Loucy (cell line): ENCODE results near the gene KLF18.
"Not testable (repeated sequence)": the region's sequence is repeated elsewhere in the genome, so short reads cannot be mapped to it uniquely, and the experiment has no call there.

Experiments used
- H2AFZ ChIP-seq: fragments of 200-600 bp; sonication (generic); 2 replicates; pipeline ENCODE4 v1.6.0; 2016; ENCODE audit warnings: antibody characterized with exemption, mild to moderate bottlenecking, low read length, moderate library complexity
- H3F3A ChIP-seq: fragments of 200-600 bp; 2 replicates; pipeline ENCODE4 v1.6.0; 2016; ENCODE audit warnings: antibody characterized with exemption, low read depth, mild to moderate bottlenecking
- H3K27me3 ChIP-seq: fragments of 200-600 bp; sonication (generic); 2 replicates; pipeline ENCODE4 v1.6.1; 2014; ENCODE audit warnings: low read length, mild to moderate bottlenecking; ENCODE audit not compliant: insufficient read depth, poor library complexity, severe bottlenecking
- H3K36me3 ChIP-seq: fragments of 200-600 bp; sonication (generic); 2 replicates; pipeline ENCODE4 v1.6.1; 2016; ENCODE audit warnings: low read length; ENCODE audit not compliant: insufficient read depth
- H3K4me1 ChIP-seq: fragments of 200-600 bp; sonication (generic); 2 replicates; pipeline ENCODE4 v1.5.1; 2014; ENCODE audit warnings: low read length, mild to moderate bottlenecking; ENCODE audit not compliant: insufficient read depth, poor library complexity, severe bottlenecking
- H3K4me2 ChIP-seq: fragments of 200-600 bp; sonication (generic); 2 replicates; pipeline ENCODE4 v1.6.0; 2014; ENCODE audit warnings: antibody characterized with exemption, low read length, low read depth, mild to moderate bottlenecking; ENCODE audit not compliant: poor library complexity, severe bottlenecking
- H3K4me3 ChIP-seq: fragments of 200-600 bp; sonication (generic); 2 replicates; pipeline ENCODE4 v1.5.1; 2014; ENCODE audit warnings: low read length, mild to moderate bottlenecking, mixed read lengths; ENCODE audit not compliant: poor library complexity, severe bottlenecking
- H3K79me2 ChIP-seq: fragments of 200-600 bp; sonication (generic); 2 replicates; pipeline ENCODE4 v1.6.1; 2014; ENCODE audit warnings: low read length; ENCODE audit not compliant: insufficient read depth
- H3K9ac ChIP-seq: fragments of 200-600 bp; sonication (generic); 2 replicates; pipeline ENCODE4 v1.6.0; 2014; ENCODE audit warnings: mild to moderate bottlenecking, low read depth, low read length, moderate library complexity; ENCODE audit not compliant: poor library complexity, severe bottlenecking
- H3K9me2 ChIP-seq: fragments of 200-600 bp; sonication (generic); replicated peaks from 2 replicates; pipeline ENCODE4 v1.6.1; 2016; ENCODE audit warnings: low read depth, low read length, mixed read lengths
- H3K9me3 ChIP-seq: fragments of 200-600 bp; sonication (generic); 2 replicates; pipeline ENCODE4 v1.6.1; 2014; ENCODE audit warnings: mild to moderate bottlenecking, antibody characterized with exemption, low read length, low read depth; ENCODE audit not compliant: insufficient read depth
- H4K20me1 ChIP-seq: fragments of 200-600 bp; sonication (generic); 2 replicates; pipeline ENCODE4 v1.6.0; 2014; ENCODE audit warnings: antibody characterized with exemption, low read length, mild to moderate bottlenecking; ENCODE audit not compliant: insufficient read depth, poor library complexity, severe bottlenecking
- EZH2phosphoT487 ChIP-seq: fragments of 200-600 bp; IDR thresholded peaks from 2 replicates; pipeline ENCODE4 v1.6.1; 2018; ENCODE audit warnings: antibody characterized with exemption, mild to moderate bottlenecking, moderate library complexity, borderline replicate concordance
- TF ChIP-seq, protein P1 (sequence below): fragments of 200-600 bp; sonication (generic); conservative IDR thresholded peaks from 2 replicates; pipeline ENCODE4 v1.5.1; 2014; ENCODE audit warnings: mild to moderate bottlenecking, antibody characterized with exemption, low read length

KLF18 gene

DNA sequence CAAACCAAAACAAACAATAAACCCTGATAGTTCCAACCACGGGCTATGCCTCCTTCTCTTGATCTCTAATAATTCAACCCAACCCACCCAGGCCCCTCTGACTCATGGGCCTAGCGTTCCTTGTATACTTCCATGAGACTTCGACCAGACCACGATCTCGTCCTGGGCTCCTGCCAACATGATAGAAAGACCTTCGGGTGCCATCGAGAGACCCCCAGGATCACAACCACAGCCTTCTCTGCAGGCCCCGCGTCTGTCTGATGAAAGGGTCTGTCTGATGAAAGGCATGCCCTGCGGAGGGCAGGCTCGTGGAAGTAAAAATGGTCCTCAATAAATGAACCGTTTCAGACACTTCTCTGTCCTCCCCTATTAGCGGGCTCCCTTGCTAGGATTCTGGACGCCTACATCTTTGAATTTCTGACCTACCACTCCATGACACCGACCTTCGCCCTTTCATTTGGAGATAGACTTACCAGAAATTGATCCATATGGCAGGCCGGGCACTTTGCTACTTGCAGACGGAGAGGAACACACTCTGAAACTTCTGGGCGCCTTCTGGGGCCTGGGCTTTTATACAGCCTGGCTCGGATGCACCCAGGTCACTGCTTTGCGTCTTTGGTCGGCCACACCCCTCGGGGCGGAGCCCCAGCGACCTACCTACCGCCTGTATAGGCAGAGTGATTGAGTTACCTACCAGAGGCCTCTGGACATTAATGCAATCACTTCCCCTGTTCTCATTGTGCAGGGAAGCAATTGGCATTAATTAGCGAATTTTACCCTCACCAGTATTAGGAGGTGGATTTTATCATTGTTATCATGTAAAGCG is 5.3 kb upstream of the KLF18 start:
- peaks cover 10% of the 10 kb centered on the region; the same call in 1 of the 2 replicates for H3K9me3 ChIP-seq
- H3K9ac ChIP-seq = no peak overlapping the region
- no peaks in the 10 kb centered on the region for H3K36me3 ChIP-seq
- no peaks in the 10 kb centered on the region for H3F3A ChIP-seq
- H3K9me2 ChIP-seq = no peaks in the 10 kb centered on the region
- no peak overlapping the region for H2AFZ ChIP-seq
- H3K27me3 ChIP-seq = peaks cover 8% of the 10 kb centered on the region
- H3K4me3 ChIP-seq = no peak overlapping the region
- H3K4me2 ChIP-seq = no peak overlapping the region
- no peaks in the 10 kb centered on the region for H3K79me2 ChIP-seq
- H4K20me1 ChIP-seq = no peaks in the 10 kb centered on the region
- TF ChIP-seq, protein P1, sequence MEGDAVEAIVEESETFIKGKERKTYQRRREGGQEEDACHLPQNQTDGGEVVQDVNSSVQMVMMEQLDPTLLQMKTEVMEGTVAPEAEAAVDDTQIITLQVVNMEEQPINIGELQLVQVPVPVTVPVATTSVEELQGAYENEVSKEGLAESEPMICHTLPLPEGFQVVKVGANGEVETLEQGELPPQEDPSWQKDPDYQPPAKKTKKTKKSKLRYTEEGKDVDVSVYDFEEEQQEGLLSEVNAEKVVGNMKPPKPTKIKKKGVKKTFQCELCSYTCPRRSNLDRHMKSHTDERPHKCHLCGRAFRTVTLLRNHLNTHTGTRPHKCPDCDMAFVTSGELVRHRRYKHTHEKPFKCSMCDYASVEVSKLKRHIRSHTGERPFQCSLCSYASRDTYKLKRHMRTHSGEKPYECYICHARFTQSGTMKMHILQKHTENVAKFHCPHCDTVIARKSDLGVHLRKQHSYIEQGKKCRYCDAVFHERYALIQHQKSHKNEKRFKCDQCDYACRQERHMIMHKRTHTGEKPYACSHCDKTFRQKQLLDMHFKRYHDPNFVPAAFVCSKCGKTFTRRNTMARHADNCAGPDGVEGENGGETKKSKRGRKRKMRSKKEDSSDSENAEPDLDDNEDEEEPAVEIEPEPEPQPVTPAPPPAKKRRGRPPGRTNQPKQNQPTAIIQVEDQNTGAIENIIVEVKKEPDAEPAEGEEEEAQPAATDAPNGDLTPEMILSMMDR = no peak
- TF ChIP-seq EZH2phosphoT487 = no peak
- H3K4me1 ChIP-seq = no peaks in the 10 kb centered on the region

DNA sequence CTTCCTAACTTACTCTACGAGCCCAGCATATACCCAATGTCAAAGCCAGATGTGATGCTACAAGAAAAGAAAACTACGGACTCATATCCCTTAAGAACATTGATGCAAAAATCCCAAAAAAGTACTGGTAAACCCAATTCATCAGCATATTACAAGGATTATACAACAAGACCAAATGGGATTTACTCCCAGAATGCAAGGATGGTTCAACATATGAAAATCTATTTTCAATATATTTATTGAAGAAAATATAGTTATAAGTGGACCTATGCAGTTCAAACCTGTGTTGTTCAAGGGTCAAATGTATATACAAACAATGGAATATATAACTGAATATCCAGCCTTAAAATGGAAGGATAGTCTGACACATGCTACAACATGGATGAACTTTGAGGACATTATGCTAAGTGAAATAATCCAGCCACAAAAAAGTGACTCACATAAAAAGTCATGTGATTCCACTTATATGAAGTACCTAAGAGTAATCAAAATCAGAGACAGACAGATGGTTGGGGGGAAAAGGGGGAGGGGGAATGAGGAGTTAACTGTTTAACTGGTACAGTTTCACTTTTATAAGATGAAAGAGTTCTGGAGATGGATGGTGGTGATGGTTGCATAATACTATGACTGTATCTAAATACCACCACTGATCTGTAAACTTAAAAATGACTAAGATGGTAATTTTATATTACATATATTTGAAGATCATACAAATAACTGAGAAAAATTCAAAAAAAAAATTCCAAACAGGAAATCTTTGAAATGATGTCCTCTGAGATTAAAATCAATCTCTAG is 3.7 kb upstream of the KLF18 start:
- H3F3A ChIP-seq = no peaks in the 10 kb centered on the region
- H3K4me3 ChIP-seq = no peak overlapping the region
- no peak overlapping the region for H2AFZ ChIP-seq
- no peak overlapping the region for H3K9ac ChIP-seq
- no peaks in the 10 kb centered on the region for H3K36me3 ChIP-seq
- H3K9me2 ChIP-seq = no peaks in the 10 kb centered on the region
- no peak overlapping the region for H3K4me2 ChIP-seq
- H3K9me3 ChIP-seq = peaks cover 10% of the 10 kb centered on the region; the same call in 1 of the 2 replicates
- H3K27me3 ChIP-seq = no peaks in the 10 kb centered on the region
- TF ChIP-seq EZH2phosphoT487 = no peak
- TF ChIP-seq, protein P1 = no peak
- H3K79me2 ChIP-seq = no peaks in the 10 kb centered on the region
- no peaks in the 10 kb centered on the region for H4K20me1 ChIP-seq
- H3K4me1 ChIP-seq = no peaks in the 10 kb centered on the region

DNA sequence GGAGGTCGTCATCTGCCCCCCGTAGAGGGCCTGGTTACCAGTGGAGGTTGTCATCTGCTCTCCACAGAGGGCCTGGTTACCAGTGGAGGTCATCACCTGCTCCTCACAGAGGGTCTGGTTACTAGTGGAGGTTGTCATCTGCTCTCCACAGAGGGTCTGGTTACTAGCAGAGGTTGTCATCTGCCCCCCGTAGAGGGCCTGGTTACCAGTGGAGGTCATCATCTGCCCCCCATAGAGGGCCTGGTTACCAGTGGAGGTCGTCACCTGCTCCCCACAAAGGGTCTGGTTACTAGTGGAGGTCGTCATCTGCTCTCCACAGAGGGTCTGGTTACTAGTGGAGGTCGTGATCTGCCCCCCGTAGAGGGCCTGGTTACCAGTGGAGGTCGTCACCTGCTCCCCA is 1.9 kb downstream of the KLF18 start:
- not testable (repeated sequence) for H3K4me2 ChIP-seq, H3K9me2 ChIP-seq, H3K36me3 ChIP-seq, H3K4me1 ChIP-seq, H3K79me2 ChIP-seq, H3F3A ChIP-seq, H2AFZ ChIP-seq, H4K20me1 ChIP-seq, H3K9ac ChIP-seq, H3K4me3 ChIP-seq, H3K27me3 ChIP-seq, H3K9me3 ChIP-seq
